Endothelial cell of umbilical vein (primary cell): Measurements from ENCODE around the gene KCNIP1.

Experiments
- EZH2 ChIP-seq: IDR thresholded peaks from 2 replicates; pipeline ENCODE4 v1.6.1; 2012; ENCODE audit warnings: borderline replicate concordance, low read depth, mild to moderate bottlenecking, moderate library complexity, low read length, inconsistent platforms; ENCODE audit not compliant: severe bottlenecking
- POLR2AphosphoS5 ChIP-seq: IDR thresholded peaks from 2 replicates; pipeline ENCODE4 v1.6.1; 2012; ENCODE audit warnings: low read depth, mild to moderate bottlenecking, control low read depth, low read length, moderate library complexity; ENCODE audit not compliant: insufficient read depth
- TF ChIP-seq, protein P1 (sequence below), 2 donors: IDR thresholded peaks; 1 replicate in 1 of 2; 2 replicates in 1 of 2; pipeline ENCODE4 v1.5.1; 2011; ENCODE audit warnings: low read length in 2 of 2, mild to moderate bottlenecking in 2 of 2, moderate library complexity in 2 of 2, control low read depth in 1 of 2, inconsistent platforms in 1 of 2, low read depth in 1 of 2; ENCODE audit not compliant: insufficient read depth in 1 of 2; ENCODE audit errors: extremely low read depth in 1 of 2

DNA sequence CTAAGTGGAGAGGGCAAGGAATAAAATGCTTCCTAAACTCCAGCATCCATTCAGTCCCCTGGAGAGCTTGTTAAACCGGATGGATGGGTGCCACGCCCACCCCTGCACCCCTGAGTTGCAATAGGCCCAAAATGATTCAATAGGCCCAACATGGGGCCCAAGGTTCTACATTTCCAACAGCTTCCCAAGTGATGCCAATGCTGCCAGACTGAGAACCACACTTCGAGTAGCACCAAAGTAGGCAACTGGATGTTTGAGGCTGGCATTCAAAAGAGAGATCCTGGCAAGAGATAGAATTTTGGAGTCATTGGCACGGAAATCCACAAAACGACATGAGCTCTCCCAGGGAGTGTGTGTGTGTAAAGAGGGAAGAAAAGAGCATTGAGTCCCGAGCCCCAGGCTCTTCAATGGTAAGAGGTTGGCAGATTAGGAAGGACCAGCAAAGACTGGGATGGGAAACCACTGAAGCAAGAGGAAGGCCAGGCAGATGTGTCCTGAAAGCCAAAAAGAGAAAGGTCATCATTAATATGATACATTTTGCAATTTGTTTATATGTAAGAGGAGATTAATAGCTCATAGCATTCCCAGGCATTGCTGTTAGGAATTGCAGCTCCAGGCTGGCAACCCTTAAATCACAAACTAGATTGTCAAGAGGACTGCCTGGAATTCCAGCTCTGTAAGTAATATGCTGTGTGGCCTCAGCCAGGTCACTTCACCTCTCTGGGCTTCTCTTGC lies 130.6 kb downstream of the KCNIP1 start:
- TF ChIP-seq POLR2AphosphoS5 (no peak), EZH2 (no peak)
- TF ChIP-seq, protein P1, sequence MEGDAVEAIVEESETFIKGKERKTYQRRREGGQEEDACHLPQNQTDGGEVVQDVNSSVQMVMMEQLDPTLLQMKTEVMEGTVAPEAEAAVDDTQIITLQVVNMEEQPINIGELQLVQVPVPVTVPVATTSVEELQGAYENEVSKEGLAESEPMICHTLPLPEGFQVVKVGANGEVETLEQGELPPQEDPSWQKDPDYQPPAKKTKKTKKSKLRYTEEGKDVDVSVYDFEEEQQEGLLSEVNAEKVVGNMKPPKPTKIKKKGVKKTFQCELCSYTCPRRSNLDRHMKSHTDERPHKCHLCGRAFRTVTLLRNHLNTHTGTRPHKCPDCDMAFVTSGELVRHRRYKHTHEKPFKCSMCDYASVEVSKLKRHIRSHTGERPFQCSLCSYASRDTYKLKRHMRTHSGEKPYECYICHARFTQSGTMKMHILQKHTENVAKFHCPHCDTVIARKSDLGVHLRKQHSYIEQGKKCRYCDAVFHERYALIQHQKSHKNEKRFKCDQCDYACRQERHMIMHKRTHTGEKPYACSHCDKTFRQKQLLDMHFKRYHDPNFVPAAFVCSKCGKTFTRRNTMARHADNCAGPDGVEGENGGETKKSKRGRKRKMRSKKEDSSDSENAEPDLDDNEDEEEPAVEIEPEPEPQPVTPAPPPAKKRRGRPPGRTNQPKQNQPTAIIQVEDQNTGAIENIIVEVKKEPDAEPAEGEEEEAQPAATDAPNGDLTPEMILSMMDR (IDR thresholded peaks at IDR 0.05; ENCODE audit: extremely low read depth in 1 of 2, insufficient read depth in 1 of 2, low read depth in 1 of 2, low read length in 2 of 2), result no peak
